Measurements from ENCODE around the gene GBE1.

Gene GBE1

DNA sequence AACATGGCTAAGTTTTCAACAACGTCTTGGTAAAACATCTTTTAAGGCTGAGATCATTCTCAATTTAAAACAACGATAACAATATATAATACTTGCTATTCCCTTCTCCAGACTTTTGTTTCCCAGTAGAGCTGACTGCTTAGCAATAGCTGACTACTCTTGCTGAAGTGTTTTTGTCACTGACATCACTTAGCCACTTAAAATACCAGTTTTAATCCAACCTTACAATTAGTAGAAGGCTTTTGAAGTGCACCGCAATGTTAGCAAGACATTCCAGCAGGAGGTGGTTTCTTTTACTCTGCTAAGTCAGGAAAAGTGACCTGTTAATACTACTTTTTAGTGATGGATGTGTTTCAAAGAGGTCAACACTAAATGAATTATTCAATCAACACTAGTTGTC, 28.7 kb upstream of the GBE1 start (continued):
- TF ChIP-seq, protein P1, sequence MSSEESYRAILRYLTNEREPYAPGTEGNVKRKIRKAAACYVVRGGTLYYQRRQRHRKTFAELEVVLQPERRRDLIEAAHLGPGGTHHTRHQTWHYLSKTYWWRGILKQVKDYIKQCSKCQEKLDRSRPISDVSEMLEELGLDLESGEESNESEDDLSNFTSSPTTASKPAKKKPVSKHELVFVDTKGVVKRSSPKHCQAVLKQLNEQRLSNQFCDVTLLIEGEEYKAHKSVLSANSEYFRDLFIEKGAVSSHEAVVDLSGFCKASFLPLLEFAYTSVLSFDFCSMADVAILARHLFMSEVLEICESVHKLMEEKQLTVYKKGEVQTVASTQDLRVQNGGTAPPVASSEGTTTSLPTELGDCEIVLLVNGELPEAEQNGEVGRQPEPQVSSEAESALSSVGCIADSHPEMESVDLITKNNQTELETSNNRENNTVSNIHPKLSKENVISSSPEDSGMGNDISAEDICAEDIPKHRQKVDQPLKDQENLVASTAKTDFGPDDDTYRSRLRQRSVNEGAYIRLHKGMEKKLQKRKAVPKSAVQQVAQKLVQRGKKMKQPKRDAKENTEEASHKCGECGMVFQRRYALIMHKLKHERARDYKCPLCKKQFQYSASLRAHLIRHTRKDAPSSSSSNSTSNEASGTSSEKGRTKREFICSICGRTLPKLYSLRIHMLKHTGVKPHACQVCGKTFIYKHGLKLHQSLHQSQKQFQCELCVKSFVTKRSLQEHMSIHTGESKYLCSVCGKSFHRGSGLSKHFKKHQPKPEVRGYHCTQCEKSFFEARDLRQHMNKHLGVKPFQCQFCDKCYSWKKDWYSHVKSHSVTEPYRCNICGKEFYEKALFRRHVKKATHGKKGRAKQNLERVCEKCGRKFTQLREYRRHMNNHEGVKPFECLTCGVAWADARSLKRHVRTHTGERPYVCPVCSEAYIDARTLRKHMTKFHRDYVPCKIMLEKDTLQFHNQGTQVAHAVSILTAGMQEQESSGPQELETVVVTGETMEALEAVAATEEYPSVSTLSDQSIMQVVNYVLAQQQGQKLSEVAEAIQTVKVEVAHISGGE (tag by site-specific recombination; conservative IDR thresholded peaks at IDR 0.05; ENCODE audit: low read depth), result no peak
- TF ChIP-seq ZNF529 (tag by site-specific recombination; IDR thresholded peaks at IDR 0.05; ENCODE audit: insufficient replicate concordance), result no peak
- TF ChIP-seq ZNF501 (tag by site-specific recombination; IDR thresholded peaks at IDR 0.05), result no peak
- TF ChIP-seq, protein P2, sequence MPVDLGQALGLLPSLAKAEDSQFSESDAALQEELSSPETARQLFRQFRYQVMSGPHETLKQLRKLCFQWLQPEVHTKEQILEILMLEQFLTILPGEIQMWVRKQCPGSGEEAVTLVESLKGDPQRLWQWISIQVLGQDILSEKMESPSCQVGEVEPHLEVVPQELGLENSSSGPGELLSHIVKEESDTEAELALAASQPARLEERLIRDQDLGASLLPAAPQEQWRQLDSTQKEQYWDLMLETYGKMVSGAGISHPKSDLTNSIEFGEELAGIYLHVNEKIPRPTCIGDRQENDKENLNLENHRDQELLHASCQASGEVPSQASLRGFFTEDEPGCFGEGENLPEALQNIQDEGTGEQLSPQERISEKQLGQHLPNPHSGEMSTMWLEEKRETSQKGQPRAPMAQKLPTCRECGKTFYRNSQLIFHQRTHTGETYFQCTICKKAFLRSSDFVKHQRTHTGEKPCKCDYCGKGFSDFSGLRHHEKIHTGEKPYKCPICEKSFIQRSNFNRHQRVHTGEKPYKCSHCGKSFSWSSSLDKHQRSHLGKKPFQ (tag by site-specific recombination; IDR thresholded peaks at IDR 0.05), result no peak

DNA sequence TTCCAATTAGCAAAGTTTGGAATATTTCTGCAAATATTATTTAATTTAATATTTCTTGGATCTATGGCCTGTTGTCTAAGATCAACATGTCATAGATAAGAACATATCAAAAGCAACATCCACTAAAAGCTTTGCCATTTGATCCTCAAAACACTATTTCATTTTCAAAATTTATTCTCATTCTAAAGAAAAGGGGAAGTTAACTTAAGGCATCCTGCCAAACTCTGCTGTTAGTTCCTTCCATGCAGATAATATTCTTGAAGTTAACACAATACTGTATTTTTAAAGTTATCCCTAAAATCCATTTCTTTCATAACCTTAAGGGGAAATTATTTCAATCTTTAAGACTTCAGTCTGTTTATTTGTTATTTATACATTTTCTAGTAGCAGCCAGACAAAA, 28.2 kb upstream of the GBE1 start:
- Histone ChIP-seq H3K27ac (ENCODE audit: extremely low read depth, low read depth, low read length) (no peak overlapping the region), H3K9me3 (ENCODE audit: control insufficient read depth, insufficient read depth, low read depth, low read length) (no peaks in the 10 kb centered on the region), H3K36me3 (ENCODE audit: control insufficient read depth in 2 of 2, insufficient read depth in 1 of 2, low read length in 2 of 2) (no peaks in the 10 kb centered on the region), H3K4me3 (ENCODE audit: low read depth, low read length) (no peak overlapping the region), H3K4me1 (ENCODE audit: control insufficient read depth, insufficient read depth, low read length) (no peaks in the 10 kb centered on the region)
- POLR2A ChIA-PET, result no interaction called here
- CTCF ChIA-PET, result no interaction called here
- TF ChIP-seq, protein P3, sequence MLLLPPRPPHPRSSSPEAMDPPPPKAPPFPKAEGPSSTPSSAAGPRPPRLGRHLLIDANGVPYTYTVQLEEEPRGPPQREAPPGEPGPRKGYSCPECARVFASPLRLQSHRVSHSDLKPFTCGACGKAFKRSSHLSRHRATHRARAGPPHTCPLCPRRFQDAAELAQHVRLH (tag by site-specific recombination; IDR thresholded peaks at IDR 0.05), result no peak
- no peak for TF ChIP-seq ZNF169 (tag by site-specific recombination; IDR thresholded peaks at IDR 0.05)
- no peak for TF ChIP-seq OVOL3 (tag by site-specific recombination; IDR thresholded peaks at IDR 0.05)
- TF ChIP-seq, protein P4, sequence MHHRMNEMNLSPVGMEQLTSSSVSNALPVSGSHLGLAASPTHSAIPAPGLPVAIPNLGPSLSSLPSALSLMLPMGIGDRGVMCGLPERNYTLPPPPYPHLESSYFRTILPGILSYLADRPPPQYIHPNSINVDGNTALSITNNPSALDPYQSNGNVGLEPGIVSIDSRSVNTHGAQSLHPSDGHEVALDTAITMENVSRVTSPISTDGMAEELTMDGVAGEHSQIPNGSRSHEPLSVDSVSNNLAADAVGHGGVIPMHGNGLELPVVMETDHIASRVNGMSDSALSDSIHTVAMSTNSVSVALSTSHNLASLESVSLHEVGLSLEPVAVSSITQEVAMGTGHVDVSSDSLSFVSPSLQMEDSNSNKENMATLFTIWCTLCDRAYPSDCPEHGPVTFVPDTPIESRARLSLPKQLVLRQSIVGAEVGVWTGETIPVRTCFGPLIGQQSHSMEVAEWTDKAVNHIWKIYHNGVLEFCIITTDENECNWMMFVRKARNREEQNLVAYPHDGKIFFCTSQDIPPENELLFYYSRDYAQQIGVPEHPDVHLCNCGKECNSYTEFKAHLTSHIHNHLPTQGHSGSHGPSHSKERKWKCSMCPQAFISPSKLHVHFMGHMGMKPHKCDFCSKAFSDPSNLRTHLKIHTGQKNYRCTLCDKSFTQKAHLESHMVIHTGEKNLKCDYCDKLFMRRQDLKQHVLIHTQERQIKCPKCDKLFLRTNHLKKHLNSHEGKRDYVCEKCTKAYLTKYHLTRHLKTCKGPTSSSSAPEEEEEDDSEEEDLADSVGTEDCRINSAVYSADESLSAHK (tag by site-specific recombination; IDR thresholded peaks at IDR 0.05), result no peak
- TF ChIP-seq KLF1 (tag by site-specific recombination; IDR thresholded peaks at IDR 0.05), result no peak
- TF ChIP-seq ZNF585B (tag by site-specific recombination; IDR thresholded peaks at IDR 0.05), result no peak
- TF ChIP-seq, protein P5, sequence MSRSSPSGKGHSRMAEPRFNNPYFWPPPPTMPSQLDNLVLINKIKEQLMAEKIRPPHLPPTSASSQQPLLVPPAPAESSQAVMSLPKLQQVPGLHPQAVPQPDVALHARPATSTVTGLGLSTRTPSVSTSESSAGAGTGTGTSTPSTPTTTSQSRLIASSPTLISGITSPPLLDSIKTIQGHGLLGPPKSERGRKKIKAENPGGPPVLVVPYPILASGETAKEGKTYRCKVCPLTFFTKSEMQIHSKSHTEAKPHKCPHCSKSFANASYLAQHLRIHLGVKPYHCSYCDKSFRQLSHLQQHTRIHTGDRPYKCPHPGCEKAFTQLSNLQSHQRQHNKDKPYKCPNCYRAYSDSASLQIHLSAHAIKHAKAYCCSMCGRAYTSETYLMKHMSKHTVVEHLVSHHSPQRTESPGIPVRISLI (tag by site-specific recombination; IDR thresholded peaks at IDR 0.05), result no peak
- no peak for TF ChIP-seq ZNF341 (tag by site-specific recombination; IDR thresholded peaks at IDR 0.05; ENCODE audit: low read depth)
- TF ChIP-seq, protein P6, sequence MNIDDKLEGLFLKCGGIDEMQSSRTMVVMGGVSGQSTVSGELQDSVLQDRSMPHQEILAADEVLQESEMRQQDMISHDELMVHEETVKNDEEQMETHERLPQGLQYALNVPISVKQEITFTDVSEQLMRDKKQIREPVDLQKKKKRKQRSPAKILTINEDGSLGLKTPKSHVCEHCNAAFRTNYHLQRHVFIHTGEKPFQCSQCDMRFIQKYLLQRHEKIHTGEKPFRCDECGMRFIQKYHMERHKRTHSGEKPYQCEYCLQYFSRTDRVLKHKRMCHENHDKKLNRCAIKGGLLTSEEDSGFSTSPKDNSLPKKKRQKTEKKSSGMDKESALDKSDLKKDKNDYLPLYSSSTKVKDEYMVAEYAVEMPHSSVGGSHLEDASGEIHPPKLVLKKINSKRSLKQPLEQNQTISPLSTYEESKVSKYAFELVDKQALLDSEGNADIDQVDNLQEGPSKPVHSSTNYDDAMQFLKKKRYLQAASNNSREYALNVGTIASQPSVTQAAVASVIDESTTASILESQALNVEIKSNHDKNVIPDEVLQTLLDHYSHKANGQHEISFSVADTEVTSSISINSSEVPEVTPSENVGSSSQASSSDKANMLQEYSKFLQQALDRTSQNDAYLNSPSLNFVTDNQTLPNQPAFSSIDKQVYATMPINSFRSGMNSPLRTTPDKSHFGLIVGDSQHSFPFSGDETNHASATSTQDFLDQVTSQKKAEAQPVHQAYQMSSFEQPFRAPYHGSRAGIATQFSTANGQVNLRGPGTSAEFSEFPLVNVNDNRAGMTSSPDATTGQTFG (tag by site-specific recombination; IDR thresholded peaks at IDR 0.05; ENCODE audit: borderline replicate concordance), result no peak
- TF ChIP-seq ZXDB (tag by site-specific recombination; IDR thresholded peaks at IDR 0.05), result no peak
- TF ChIP-seq KLF7 (tag by site-specific recombination; IDR thresholded peaks at IDR 0.05; ENCODE audit: borderline replicate concordance), result no peak
- TF ChIP-seq SCRT1 (tag by site-specific recombination; IDR thresholded peaks at IDR 0.05; ENCODE audit: borderline replicate concordance), result no peak
- no peak for TF ChIP-seq ZNF843 (tag by site-specific recombination; IDR thresholded peaks at IDR 0.05)
- no peak for TF ChIP-seq GFI1B (tag by site-specific recombination; IDR thresholded peaks at IDR 0.05)
- no peak for TF ChIP-seq ZNF510 (tag by site-specific recombination; IDR thresholded peaks at IDR 0.05; ENCODE audit: insufficient replicate concordance)
- no peak for TF ChIP-seq GLIS2 (tag by site-specific recombination; IDR thresholded peaks at IDR 0.05)
- TF ChIP-seq BCL11B (tag by site-specific recombination; IDR thresholded peaks at IDR 0.05; ENCODE audit: low read depth), result no peak
